G401 (cell line): ENCODE measurements around the gene RNF214. TPM values are rescaled to one million over a fixed set of nuclear protein-coding genes. Genes with fewer than 3 reads are reported as not detected.
"Not testable (repeated sequence)": the region's sequence is repeated elsewhere in the genome, so short reads cannot be mapped to it uniquely, and the experiment has no call there.

Experiments used
- DNase-seq: peaks from one replicate; pipeline ENCODE4 v3.0.0-alpha.2; 2015; ENCODE audit warnings: low spot score
- in situ Hi-C: cut with HindIII; loops from 2 replicates; pipeline ENCODE4 v1.10.0; 2016; ENCODE audit warnings: low sequenced_read_pairs, mixed read lengths
- total RNA-seq: library from RNA; depleted of rRNA; stranded (reverse); fragments of >200 nt; shearing (Covaris generic); gene quantifications from 2 replicates; pipeline ENCODE4 v1.2.3, GENCODE V29; 2014; rRNA removed

RNF214 gene
- 5.5 and 18.3 TPM in 2 replicates for total RNA-seq

DNA sequence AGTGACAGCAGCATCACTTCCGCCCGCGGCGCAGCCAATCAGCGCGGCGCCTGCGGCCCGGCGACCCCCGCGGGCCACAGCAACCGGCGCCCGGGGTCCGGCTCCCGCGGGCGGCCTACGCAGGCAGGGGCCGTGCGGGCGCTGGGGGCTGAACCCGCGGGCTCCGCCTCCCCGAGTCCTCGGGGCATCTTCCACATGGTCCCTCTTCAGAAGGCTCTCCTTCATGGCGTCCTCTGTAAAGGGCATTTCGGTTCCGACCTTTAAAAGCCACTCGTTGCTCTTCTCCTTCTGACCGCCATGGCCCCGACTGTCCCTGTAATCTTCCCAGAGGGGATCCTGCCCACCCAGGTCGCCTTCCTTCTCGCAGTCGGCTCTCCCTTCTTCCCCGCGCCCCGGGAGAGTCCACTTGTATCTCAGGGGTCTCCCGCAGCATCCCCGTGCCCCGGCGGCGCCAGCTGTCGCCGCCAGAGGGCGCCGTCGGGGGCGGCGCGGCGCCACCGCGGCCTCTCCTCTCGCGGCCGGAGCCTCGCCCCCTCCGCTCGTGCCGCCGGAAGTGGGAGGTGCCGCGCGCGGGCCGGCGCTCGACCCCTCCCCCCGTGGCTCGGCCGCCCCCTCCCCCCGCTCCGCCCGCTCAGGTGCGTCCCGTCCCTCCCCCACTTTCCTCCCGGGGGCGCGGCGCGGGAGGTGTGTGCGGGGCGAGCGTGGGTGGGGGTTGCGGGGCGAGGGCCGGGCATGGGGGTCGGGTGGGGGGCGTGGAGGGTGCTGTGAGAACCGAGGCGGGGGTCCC, at the start of gene RNF214:
Gene RNF214 (plus strand): TSS at position 580 of the 787 bp plus-strand sequence. CDS start 1,602 bp downstream, outside the sequence.
- DNase-seq = peak; percentile 77
- in situ Hi-C loops = no loop called here

DNA sequence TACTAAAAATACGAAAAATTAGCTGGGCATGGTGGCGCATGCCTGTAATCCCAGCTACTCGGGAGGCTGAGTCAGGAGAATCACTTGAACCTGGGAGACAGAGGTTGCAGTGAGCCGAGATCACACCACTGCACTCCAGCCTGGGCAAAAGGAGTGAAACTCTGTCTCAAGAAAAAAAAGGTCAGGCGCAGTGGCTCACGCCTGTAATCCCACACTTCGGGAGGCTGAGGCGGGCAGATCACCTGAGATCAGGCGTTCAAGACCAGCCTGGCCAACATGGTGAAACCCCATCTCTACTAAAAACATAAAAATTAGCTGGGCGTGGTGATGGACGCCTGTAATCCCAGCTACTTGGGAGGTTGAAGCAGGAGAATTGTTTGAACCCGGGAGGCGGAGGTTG, 49.3 kb upstream of the RNF214 start:
- DNase-seq, in situ Hi-C loops: not testable (repeated sequence)

DNA sequence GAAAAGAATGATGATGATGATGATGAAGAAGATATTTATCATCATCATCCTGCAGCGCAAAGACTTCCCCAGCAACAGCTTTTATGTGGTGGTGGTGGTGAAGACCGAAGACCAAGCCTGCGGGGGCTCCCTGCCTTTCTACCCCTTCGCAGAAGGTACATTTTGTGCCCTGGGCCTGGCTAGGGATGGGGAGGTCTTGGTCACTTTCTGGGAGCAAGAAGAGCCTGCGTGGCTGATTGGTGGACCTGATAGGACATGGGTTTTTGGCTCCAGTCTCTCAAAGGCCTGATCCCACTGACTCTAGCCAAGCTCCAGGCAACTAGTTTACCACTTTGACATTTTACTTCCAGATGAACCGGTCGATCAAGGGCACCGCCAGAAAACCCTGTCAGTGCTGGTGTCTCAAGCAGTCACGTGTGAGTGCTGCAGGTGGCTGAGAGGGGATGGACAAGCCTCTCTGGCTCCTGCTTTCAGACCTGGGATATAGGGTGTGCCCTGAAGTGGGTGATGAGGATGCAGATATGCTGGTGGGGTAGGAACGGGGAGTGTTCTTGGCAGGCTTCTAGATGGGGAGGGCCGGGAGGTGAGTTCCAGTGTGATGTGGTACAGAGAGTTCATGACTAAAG, 48.6 kb upstream of the RNF214 start:
- in situ Hi-C loops = no loop called here
- no peak for DNase-seq

DNA sequence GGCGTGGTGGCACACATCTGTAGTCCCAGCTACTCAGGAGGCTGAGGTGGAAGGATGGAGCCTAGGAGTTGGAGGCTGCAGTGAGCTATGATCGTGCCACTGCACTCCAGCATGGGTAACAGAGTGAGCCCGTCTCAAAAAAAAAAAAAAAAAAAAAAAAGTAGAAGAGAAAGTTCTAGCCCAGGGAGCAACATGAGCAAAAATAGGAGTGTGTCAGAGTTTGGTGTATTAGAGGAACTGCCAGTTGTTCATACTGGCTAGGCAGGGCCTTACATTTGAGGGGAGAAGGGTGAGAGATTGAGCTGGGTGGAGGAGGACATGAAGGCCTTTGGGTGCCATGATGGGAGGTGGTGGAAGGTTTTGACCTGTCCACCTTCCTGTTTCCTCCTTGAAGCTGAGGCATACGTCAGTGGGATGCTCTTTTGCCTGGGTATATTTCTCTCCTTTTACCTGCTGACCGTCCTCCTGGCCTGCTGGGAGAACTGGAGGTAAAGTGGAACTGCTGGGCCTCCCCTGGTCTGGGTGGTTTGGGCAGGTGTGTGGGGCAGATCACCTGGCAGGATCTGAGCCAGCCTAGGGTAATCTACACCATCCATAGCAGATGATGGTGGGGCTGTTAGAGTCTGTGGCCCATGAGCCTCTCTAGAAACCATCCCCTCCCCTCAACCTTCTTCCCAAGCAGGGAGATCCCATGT, 46.6 kb upstream of the RNF214 start:
- in situ Hi-C loops = no loop called here

DNA sequence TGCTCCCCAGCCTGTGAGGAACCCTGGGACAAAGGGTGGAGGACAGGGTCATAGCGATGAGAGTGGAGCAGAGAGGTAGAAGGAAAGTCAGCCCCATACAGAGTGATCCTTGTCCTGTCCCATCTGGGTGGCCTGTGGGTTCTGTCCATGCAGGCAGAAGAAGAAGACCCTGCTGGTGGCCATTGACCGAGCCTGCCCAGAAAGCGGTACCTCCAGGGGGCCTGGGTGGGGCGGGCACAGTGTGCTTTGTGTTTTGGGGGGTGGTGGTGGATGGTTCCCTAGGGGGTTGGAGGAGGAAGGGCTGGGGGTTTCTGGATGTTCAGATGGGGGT, 46.1 kb upstream of the RNF214 start:
- DNase-seq = no peak
- in situ Hi-C loops = no loop called here

More for the DNA sequence above, 46.6 kb upstream of the RNF214 start:
- no peak for DNase-seq

DNA sequence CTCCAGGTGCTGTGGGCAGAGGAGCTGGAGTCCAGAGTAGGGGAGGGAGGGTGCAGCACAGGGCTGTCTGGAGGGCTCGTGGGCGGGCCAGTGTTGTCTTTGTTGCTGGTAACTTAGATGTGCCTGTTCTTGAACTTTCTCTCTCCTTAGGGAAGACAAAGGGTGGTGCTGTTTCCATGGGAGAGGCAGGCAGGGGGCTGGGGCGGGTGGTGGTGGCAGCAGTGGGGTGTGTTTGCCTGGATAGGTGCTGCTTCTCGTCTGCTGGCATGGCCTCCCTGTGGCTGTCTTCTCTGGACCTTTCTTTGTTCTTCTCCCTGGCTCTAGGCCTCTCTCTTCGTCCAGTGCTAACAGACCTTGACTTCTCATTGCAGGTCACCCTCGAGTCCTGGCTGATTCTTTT, 45.5 kb upstream of the RNF214 start:
- no peak for DNase-seq
- in situ Hi-C loops = no loop called here

DNA sequence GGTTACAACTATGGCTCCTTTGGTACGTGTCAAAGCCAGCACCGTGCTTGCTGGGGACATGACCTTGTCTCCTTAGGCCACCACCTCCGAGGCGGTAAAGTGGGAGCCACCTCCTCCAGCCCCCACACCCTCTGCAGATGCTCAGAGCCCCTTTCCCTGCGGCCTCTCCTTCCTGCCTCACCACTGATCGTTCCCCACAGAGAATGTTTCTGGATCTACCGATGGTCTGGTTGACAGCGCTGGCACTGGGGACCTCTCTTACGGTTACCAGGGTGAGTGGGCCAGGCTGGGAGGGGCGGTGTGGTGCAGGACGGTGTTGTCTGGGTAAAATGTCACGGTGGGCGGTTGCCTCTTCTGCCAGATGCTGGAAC, 45.1 kb upstream of the RNF214 start:
- in situ Hi-C loops = no loop called here
- DNase-seq = no peak

DNA sequence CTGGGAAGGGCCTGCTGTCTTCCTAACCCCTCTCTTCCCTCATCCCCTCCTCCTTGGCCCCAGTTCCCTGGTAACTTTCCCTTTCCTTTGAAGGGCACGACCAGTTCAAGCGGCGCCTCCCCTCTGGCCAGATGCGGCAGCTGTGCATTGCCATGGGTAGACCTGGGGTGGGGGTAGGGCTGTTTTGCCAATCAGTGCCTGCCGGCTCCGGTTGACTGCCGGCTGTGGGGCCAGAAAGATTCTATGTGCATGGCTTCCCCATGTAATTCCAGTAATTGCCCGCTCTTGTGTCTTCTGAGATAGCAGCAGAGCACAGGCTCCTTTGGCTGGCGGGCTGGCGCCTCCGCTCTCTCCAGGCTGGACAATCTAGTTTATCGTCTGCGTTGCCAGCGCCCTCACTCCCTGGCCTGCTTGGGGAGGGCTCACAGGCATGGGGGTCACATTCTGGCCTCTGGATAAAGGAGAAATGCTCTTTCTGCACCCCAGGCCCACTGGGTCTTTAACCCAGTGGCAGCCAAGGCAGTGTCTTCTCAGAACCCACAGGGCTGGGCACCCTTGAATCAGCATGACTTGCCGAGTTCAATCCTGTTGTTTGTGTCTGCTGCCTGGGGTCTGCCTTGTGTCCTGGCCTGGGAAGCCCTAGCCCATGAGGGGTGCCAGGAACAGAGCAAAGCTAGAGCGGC, 44.5 kb upstream of the RNF214 start:
- DNase-seq = no peak
- in situ Hi-C loops = no loop called here

DNA sequence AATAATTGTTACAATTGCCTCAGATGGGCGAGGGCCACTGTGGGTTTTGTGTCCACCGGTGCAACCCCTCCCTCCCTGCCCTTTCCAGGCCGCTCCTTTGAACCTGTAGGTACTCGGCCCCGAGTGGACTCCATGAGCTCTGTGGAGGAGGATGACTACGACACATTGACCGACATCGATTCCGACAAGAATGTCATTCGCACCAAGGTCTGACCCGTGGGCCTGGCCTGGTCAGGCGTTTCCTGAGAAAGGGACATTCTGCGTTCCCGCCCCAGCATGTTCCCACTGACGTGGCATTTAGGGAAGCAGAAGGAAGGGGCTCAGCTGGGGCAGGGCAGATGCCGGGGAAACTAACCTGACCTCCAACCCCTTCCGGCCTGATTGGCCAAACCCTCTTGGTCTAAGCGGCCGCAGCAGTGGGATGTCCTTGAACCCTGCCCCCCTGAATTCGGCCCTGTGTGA, 43.8 kb upstream of the RNF214 start:
- DNase-seq = no peak
- in situ Hi-C loops = no loop called here

DNA sequence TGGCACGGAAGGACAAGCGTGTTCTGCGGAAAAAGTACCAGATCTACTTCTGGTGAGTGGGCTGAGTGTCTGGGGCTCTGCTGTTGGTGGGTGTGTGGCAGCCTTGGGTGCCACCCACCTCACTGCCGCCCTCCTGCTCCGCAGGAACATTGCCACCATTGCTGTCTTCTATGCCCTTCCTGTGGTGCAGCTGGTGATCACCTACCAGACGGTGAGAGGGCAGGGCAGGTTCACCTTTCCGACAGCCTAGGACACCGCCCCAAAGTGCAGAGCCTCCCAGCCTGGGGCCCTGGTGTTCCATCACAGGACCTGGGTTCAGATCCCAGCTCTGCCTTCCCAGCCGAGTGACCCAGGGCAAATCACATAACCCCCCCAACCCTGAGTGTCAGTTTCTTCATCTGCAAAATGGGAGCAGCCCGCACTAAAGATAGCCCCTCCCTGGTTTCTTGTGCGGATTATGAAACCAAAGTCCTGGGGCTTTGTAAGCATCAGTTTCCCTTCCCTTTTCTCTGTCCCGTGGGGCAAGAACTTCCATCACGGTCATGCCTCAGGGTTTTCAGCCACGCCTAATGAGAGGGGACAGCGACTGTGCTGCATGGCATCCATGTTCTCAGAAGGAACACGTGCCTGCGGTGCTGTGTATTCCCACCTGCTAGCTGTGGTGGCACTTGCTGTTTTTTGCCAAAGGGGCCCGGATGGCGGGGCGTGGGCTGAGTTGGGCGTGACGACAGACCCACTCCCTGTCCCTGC, 43.1 kb upstream of the RNF214 start:
- in situ Hi-C loops = no loop called here
- no peak for DNase-seq

DNA sequence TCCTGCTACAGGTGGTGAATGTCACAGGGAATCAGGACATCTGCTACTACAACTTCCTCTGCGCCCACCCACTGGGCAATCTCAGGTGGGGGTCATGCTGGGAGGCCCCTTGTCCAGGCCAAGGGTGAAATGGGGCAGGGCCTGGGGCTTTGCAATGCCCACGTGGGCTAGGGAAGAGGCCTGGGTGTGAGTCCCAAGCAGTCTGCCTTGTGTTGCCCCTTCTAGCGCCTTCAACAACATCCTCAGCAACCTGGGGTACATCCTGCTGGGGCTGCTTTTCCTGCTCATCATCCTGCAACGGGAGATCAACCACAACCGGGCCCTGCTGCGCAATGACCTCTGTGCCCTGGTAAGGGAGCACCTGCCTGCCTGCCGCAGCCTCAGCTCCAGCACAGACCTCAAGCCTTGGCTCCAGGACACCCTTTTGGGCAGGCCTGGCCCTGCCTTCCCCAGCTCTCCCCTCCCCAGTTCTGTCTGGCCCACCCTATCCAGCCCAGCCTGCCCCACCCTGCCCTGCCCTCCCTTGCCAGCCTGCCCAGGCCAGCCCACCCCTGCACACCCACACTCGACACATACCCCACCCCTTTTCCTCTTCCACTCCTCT, 42.4 kb upstream of the RNF214 start:
- DNase-seq = no peak
- in situ Hi-C loops = no loop called here

DNA sequence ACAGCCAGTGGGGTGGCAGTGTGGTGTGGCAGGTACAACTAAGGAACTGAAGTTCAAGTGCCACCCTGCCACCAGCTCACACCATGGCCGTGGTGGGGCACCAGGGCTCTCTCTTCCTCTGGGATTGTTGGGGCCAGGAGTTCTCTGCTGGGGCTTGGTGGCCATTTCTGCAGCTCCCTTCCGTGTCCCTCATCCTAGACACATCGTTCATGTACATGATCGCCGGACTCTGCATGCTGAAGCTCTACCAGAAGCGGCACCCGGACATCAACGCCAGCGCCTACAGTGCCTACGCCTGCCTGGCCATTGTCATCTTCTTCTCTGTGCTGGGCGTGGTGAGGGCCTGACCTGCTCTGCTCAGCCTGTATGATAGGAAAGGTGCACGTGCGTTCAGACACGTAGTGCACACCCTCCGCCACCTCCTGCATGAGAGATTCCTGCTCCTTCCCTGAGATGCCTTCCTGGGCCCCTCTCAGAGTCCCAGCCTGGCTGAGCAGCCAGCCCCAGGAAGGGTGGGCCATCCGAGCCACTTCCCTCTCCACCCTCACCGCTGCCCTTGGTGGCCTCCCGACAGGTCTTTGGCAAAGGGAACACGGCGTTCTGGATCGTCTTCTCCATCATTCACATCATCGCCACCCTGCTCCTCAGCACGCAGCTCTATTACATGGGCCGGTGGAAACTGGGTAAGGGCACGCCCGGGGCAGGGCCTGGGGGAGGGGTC, 40.6 kb upstream of the RNF214 start:
- in situ Hi-C loops = no loop called here
- DNase-seq = no peak

DNA sequence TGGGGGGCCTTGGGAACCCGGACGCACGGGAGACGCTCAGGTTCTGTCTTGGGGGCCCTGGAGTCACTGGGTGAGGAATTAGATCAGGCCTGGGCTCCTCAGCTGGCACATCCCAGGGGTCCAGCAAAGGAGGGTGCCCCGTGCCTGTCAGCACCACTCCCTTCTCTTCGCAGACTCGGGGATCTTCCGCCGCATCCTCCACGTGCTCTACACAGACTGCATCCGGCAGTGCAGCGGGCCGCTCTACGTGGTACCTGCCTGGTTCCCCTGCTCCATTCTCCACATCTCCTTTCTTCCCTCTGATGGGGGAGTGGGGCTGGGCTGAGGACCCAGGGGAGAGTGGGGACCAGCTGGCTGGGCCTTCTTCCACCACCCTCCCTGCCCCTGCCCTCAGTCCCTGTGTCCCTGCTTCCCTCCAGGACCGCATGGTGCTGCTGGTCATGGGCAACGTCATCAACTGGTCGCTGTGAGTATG, 40.0 kb upstream of the RNF214 start:
- no peak for DNase-seq
- in situ Hi-C loops = no loop called here

DNA sequence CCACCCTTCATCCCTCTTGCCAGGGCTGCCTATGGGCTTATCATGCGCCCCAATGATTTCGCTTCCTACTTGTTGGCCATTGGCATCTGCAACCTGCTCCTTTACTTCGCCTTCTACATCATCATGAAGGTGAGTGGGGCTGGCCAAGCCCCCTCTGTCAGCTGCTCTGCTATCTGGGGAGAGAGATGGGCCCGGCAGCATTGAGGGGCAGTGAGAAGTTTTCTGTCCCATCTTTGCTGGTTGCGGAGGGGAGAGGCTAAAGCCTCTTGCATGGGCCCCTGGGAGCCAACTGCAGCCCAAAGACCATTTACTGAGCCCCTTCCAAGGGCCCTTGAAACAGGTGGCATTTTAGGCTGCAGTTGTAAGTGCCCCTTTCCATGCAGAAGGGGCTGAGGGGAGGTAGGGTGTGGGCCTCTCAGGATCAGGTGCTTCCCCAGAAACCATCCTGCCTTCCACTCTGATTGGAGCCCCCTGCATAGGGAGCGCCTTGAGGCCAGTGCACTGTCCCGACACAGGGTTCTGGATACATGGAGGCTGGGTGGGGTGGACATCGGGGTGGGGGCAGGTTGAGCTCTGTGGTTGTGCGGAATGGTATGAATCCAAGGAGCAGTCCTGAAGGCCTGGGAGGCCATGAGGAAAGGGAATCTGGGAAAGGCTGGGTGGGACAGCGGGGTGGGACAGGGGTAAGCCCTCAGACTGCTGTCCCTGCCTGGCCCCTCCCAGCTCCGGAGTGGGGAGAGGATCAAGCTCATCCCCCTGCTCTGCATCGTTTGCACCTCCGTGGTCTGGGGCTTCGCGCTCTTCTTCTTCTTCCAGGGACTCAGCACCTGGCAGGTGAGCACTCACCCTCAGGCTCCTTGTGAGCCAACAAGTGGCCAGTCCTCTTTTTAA, 39.1 kb upstream of the RNF214 start:
- no peak for DNase-seq
- in situ Hi-C loops = no loop called here

DNA sequence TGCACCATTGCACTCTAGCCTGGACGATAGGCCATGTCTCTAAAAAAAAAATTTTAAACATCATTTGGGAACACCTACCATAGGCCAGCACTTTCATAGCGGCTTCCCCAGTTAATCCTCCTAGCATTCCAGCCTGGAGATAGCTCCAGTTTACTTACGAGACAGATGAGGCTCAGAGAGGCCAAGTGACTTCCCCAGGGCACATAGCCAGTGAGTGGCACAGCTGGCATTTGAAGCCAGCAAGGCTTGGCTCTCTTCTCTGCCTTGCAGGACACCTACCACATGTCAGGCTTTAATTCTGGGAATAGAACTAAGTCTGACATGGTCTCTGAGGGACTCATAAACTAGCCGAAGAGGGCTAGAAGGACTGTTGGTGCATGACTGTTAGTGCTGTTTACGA, 38.2 kb upstream of the RNF214 start:
- DNase-seq = no peak
- in situ Hi-C loops = no loop called here

DNA sequence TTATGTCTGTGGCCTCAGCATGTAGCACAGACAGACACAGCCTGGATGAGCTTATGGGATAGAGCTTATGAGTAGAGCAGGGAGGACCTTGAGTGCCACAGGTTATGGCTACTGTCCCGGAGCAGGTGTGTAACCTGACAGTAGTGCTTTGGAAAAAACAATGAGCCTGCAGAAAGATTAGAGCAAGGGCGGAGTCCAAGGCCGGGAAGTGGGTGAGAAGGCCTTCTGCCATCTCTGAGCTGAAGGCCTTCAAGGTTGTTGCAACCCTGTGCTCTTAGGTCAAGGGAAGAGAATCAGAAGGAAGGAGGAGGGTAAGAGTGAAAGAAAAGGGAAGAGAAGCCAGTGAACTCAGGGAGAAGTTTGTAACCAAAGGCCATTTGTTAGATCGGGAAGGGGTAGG, 37.2 kb upstream of the RNF214 start:
- in situ Hi-C loops = no loop called here
- DNase-seq = no peak

DNA sequence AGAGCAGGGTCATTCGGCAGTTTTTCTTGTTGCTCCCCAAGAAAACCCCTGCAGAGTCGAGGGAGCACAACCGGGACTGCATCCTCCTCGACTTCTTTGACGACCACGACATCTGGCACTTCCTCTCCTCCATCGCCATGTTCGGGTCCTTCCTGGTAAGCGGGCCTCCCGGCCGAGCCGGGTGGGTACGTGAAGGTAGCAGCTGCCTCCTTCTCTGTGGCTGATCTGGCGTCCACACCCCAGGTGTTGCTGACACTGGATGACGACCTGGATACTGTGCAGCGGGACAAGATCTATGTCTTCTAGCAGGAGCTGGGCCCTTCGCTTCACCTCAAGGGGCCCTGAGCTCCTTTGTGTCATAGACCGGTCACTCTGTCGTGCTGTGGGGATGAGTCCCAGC, 36.7 kb upstream of the RNF214 start:
- DNase-seq = no peak
- in situ Hi-C loops = no loop called here
